RKO (cell line): ENCODE measurements around the gene CTXND1.

Experiments
- DNase-seq: peaks from one replicate; pipeline ENCODE4 v3.0.0-alpha.2; 2016; ENCODE audit warnings: low spot score

CTXND1 gene

DNA sequence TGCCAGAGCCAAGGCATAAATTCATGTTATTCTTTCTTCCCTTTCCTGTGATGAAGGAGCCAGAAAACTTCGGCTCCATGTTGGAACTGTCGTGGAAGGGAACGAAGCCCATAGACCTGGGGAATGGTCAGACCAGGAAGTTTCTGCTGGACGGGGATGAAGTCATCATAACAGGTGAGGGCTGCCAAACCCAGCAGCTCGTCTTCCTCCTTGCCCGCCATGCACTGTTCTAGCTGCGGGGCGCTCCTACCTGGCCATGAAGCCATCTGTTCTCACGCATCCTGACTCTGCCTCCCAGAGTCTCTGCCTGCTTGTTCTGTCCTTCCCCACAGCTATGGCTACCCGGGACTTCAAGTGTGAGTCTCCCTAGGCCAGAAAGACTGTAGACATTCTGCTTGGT lies 71.0 kb downstream of the CTXND1 start:
- DNase-seq = no peak

DNA sequence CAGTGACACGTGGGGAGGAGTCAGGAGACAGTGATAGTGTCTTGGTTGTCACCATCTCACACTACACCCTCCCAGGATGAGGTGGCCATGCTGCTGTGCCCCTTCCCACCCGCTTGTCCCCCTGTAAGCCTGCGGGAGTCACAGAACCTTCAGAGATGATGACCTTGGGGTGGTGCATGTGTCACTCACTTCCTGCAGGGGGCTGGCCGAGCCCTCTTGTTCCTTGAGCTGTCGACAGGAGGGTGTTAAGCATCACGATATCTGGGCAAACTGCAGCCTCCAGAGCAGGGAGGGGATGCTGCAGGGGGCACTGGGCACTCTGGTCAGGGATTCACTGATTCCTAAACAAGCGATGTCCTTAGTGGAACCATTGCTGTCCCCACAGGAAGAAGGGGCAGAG lies 71.5 kb downstream of the CTXND1 start:
- DNase-seq = no peak

DNA sequence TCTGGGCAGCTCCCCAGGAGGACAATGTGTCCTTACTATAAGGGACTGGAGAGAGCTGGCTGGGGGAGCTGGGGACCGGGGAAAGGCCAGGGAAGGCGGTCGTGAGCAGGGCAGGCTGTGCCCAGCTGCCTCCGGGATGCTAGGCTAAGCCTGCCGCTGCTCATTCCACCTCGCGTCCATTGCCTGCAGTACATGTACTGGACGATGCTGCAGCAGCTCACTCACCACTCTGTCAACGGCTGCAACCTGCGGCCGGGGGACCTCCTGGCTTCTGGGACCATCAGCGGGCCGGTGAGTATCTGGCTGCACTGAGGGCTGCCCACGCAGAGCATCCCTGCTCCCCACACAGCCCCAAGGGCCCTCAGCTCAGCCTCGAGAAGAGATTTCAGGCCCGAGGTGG lies 72.1 kb downstream of the CTXND1 start:
- no peak for DNase-seq

DNA sequence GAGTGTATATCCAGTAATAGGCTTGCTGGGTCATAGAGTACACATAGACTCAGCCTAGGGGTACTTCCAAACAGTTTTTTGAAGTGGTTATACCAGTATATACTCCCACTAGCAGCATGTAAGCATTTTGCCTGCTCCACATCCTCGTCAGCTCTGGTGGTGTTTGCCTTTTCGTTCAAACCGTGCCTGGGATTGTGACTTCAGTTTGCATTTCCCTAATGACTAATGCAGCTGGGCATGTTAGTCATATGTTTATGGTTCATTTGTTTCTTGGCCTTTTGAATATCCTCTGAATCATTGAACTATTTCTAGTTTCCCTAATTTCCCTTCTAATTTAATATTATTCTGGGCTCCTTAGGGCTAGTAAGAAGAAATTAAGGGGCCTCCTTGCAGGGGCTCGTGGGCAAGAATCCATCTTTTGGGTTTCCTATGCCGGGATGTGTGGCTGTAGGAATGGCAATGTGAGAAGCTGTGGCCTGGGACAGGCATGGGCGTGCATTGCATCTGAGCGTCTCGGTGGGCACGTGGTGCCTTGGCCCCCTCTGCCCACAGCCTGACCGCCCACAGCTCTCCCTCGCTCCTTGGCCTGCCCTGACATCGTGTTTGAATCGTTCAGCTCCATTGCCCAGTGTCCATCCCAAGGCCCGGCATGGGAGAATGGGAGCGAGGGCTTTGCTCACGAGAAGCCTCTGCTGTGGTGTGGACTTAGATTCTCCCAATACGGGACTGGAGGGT lies 72.8 kb downstream of the CTXND1 start:
- peak; percentile 90 for DNase-seq

DNA sequence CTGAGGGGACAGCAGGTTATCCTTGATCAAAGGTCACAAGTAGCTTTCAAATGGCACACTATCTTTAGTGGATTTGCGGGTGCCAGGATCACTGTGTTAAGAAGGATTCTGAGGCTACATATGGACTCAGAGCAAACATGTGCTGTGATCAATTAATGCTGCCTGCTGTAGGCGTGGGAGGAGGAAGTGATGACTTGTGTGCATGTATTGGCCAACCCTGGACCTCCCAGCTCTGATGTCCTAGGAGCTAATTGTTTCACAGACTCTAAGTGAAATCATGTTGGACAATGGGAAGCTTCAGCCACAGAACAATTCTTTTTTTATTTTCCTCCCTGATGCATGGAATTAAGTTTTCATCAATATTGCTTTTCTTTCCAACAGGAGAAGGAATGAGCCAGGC lies 74.9 kb downstream of the CTXND1 start:
- no peak for DNase-seq

DNA sequence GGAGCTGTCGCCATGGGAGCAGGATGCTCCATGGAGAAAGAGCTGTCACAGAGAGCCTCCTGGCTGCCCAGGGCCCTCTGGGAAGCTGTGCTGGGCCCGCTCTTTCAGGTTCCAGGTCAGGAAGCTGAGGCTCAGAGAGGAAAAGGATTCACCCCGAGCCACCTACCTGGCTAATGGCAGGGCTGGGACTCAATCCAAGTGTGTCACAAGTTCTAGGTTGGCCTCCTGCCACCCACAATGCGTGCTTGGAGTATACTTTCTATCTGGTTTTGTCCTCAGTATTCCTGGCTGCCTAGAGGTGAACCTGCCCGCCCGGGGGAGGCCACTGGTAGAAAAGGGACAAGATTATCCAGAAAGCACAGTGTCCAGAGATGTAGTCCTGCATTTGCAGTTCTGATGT lies 75.6 kb downstream of the CTXND1 start:
- DNase-seq = no peak

DNA sequence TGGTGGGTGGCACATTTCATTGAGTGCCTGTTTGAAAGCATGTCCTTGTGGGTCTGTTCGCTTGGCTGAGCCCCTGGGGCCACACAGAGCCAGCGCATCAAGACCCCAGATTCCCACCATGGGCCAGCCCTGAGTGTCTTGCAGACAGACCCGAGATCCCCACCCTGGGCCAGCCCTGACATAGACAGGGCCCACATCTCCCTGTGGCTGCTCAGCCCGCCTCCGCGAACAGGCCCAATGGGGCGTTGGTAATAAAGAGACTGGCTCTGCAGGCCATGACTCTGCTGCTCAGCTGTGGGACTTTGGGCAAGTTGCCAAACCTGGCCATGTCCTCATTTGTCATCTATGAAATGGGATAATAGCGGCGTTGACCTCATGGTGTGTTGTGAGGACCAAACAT lies 76.6 kb downstream of the CTXND1 start:
- no peak for DNase-seq

DNA sequence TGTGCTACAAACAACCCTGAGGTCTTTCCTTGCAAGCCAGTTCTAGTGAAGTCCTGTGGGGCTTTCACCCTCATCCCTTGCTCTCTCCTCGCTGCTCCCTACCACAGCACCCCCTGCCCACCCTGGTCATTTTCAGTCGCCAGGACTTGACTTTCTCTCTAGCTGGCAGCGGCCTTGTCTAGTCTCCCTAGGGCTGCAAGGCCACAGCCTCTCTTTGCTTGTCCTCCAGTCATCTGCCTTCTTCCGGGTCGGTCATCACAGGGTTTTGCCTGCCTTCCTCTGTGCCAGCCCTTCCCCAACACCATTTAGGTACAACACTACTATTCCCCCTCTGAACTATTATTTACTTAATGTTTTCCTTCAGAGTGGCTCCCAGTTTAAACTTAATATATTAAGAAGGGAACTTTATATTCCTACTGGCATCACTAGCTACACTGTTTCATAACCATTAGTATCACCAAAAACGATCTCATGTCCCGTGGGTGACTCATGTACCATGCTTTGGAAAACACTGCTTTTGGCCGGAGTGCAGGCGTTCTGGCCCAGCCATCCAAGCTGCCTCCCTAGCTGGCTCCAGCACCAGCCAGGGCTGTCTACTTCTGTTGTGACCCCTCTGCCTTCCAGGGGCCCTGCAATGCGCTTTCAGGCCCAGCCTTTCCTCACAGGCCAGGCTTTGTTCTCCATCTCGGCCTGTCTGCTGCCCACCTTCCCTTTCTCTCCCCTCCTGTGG lies 77.8 kb downstream of the CTXND1 start:
- DNase-seq = no peak

DNA sequence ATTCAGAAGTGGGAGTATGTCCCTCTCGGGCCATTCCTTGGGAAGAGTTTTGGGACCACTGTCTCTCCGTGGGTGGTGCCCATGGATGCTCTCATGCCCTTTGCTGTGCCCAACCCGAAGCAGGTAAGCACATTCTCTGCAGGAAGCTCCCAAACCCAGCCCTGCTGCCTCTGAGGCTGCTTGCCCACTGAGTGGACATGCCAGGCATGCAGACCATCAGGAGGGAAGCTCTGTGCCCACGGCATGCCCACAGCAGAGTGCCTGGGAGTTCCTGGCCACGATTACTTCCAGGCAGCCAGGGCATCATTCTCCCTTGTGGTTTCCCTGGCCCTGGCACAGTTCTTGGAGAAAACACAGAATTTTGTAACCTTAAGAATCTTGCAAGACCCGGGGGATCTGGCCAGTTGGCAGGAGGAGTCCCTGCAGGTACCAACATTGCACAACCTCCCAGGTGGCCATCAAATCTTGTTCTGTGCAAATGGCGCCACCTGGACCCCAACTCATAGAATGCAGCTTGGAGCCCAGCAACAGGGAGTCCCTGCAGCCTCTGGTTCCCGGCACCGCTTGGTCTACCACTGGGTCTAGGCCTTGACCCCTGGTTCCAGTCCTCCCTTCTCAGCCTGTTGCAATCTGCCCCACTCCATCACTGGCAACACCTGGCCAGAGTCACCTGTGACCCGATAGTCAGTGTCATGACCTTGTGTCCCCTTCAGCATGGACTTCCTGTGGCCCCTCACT lies 78.8 kb downstream of the CTXND1 start:
- DNase-seq = peak; percentile 57

DNA sequence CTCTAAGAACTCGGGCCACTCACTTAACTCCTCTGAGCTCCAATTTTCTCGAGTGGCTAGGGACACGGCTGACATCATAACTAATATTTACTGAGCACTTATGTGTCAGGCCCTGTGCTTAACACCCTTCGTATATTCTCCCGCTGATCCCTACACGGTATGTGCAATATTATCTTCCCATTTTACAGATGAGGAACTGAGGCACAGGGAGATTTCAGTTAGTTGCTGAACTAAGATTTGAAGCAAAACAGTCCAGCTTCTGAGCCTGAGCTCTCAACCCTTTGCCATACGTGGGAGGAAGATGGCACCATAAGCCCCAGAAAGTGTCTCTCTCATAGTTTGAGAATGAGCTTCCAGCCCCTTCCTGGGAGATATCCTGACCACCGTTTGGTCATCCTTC lies 79.6 kb downstream of the CTXND1 start:
- DNase-seq = no peak

DNA sequence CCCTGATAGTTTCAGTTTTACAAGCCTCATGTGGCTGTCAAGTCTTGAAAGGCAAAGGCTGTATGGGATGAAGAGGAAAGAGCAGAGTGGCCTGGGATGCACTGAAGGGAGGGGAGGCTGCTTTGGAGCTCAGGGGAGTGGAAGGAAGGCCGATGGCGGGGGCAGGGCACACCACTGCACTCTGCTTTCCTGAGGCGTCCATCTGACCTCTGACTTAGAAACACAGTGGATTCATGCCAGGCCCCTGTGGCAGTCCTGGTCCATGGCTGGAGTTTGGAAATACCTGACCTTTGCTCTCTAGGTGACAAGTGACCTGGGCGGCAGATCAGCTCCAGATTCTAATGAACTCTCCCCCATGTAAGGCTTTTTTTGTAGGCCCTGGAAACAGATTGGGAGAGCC lies 80.2 kb downstream of the CTXND1 start:
- no peak for DNase-seq

DNA sequence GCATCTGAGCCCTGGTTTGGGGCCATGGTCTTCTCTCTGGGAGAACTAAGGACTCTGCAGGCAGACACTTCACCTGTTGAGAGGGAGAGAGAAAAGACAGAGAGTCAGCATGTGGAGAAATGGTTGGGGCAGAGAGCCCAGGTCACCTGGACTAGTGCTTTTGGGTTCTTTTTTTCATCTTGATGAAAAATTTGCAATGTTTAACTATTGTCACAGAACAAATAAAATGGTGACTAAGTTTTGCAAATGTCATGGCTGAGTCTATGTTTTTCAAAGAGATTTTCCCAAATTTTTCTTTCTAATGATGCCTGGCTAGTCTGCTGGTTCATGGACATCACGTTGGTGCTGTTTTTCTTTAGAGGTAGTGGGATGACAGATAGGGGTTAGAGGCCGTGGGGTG lies 81.4 kb downstream of the CTXND1 start:
- DNase-seq = no peak

DNA sequence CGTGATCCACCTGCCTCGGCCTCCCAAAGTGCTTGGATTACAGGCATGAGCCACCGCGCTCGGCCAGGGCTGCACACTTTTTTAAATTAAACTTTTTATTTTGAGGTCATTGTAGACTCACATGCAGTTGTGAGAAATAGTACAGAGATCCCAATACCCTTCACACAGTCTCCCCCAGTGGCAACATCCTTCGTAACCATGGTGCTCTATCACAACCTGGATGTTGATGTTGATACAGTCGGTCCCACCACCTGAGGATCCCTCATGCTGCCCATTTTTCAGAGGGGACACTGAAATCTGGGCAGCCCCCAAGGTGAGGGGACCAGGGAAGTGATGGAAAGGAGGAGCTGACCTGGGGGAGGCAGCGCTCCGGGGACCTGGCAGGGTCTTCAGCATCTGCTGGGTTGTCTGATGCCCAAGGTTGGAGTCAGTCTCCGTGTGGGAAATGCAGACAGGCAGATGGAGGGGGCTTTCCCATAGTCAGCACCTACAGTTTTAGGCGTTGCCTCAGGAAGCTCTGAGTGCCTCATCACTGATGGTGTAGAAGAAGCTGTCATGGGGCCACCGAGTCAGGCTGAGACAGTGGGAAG lies 82.2 kb downstream of the CTXND1 start:
- no peak for DNase-seq

DNA sequence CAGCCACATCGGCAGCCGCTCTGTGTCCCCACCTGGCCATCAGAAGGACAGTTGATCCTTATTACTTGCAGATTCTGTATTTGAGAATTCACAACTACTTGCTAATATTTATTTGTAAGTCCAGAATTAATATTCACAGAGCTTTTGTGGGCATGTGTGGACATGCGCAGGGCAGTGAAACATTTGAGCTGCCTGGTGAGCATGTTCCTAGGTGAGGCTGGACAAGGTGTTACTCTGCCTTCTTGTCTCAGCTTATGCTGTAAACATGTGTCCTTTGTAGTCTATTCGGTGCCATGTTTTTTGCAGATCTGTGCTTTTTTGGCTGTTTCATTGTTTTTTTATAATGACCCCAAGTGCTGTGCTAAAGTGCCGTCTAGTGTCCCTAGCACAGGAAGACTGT lies 83.6 kb downstream of the CTXND1 start:
- no peak for DNase-seq

DNA sequence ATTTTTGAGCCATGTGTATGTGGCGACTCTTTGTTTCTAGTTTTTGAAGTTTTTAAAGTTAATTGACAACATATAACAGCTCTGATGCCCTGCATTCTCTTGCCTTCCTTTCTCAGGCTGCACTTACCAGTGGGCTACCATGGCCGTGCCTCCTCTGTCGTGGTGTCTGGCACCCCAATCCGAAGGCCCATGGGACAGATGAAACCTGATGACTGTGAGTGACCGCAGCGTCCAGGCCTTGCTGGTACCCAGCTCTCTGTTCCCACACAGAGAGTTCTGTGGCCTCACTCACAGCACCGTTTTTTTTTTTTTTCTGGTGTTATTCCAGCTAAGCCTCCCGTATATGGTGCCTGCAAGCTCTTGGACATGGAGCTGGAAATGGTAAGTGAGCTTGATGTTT lies 84.1 kb downstream of the CTXND1 start:
- DNase-seq = no peak

DNA sequence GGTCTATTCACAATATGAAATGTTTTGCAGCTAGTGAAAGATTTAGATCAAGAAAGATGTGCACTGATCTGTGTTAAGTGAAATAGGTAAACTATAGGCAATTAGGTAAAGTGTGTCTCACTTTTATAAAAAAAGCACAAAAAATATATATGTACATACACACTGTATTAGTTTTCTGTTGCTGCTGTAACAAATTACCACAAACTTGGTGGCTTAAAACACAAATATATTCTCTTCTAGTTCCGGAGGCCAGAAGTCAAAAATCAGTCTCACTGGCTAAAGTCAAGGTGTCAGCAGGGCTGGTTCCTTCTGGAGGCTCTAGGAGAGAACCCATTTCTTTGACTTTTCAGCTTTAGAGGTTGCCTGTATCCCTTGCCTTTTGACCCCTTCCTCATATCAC lies 88.1 kb downstream of the CTXND1 start:
- DNase-seq = no peak

DNA sequence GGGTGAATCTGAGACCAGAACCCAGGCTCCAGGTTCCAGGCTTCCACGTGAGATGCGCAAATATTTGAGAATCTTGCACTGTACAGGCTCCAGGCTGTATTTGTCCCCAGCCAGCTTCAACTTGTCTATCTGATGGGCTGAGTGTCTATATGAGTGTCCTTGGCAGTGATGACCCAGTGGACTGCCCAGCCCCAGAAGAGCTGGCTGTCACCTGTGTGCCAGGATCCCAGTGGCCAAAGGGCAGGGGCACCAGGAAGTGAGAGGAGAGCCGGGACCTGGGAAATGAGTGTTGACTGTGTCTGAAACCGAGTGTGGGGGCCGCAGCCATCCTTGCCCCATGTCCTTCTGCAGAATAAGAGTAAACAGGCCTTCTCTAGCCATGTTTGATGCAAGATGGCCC lies 88.8 kb downstream of the CTXND1 start:
- DNase-seq = no peak

DNA sequence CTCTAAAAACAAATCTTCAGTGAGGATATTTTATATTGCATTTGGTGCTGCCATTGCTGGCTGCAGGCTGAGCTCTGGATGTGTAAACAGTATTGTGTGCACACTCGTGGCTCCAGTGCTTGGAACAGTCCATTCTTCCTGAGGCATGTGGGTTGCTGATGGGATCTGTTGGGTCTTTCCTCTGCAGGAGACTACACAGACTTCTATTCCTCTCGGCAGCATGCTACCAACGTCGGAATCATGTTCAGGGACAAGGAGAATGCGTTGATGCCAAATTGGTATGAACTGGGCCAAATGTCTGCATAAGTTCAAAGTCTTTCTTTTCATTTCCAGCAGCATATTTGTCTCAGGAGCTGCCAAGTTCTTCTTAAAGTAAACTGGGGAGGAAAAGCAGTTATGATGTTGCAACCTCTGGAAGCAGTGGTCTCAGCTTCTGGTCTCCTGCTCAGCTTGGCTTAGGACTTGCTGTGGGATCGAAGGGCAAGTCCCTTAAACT lies 89.9 kb downstream of the CTXND1 start:
- no peak for DNase-seq

DNA sequence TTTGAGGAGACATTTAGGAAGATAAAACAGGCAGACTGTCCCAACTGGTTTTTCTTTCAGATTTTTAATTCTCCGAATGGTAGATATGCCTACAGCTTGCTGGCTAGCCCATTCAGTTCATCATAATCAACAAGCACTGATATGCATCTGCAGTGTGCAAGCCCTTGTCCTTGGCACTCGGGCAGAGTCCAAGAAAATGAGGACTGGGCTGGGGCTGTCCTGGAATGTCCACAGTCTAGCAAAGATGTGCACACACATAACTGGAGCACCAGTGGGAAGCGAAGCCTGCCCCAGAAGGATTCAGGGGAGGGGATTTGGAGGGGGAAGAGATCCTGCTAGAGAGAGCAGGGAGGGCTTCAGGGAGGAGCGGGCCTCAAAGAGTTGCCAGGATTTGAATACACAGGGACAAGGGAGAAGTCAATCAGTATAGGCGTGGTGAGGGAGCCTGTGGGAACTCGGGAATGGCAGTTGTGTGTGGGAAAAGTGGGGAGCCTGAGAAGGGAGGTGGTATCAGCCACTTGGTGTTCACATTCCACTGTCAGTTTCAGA lies 90.5 kb downstream of the CTXND1 start:
- no peak for DNase-seq

DNA sequence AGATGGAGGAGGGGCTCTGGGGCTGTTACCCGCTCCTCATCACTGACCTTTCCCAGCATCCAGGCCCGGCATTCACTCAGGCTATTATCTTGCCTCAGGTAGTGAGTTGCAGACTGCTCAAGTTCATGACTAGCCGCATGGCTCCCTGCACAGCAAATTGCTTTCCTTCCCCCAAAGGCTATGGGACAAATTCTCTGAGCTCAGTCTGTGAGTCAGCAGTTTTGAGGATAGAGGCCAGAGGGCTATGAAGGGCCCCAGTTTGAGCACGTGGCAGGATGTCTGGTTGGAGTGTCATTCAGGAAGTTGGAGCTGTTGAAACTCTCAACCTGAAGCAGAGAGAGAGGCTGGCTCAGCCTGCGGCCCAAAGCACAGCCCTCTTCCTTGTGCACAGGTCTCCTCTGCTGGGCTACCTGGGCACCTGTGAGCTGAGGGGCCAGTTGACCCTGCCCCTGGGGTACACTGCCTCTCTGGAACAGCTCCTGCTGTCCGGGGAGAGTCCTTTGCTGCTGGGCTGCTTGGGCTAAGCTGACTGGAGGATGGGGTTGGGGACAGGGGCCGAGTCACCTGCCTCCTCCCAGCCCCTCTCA lies 91.3 kb downstream of the CTXND1 start:
- DNase-seq = peak; percentile 85

DNA sequence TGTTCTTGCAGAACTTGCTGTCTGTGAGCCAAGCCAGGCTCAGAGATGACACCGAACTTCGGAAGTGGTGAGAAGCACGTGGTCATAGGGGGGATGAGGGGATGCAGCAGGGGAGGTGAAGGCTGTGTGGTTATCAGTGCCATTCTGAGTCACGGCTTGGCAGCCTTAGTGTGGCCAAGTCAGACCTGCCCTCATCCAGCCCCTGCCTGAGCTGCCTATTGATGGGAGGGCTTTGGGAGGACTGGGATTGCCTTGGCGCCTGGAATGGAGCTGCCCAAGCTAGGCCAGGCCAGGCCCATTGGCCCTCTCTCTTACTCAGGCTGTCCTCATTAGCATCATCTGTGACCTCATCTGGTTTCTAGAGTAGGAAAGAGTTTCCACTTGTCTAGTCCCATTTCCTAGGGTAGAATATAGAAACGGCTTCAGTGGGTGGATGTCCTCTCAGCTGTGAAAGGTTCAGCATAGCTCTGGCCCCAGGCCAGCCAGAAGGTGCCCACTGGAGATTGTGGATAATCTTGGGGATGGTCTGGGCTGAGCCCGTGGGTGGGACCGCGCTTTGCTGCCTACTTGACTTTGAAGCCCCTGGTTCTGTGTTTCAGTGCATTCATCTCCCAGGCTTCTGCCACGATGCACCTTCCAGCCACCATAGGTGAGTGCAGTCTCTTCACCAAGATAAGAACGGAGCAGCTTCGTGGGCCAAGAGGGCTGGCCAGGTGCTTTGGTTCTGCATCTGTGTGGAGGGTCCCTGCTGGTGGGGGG lies 92.0 kb downstream of the CTXND1 start:
- no peak for DNase-seq
